ENCODE data around the gene JCAD.

JCAD gene

GRCh38 chr10:30045961-30046360 lies 13.4 kb downstream of the JCAD start:
- in situ Hi-C loops (cut with MboI; ENCODE audit: low sequenced_read_pairs), result no loop called here

- in situ Hi-C loops (cut with MboI; ENCODE audit: low sequenced_read_pairs), result no loop called here
These were observed 15.7 kb downstream of the JCAD start for GRCh38 chr10:30043476-30044270.

GRCh38 chr10:30042820-30043219 lies 16.6 kb downstream of the JCAD start:
- in situ Hi-C loops (cut with MboI; ENCODE audit: low sequenced_read_pairs), result no loop called here

- in situ Hi-C loops (cut with MboI; ENCODE audit: low sequenced_read_pairs), result no loop called here
These were observed 17.9 kb downstream of the JCAD start for GRCh38 chr10:30041196-30042105.

GRCh38 chr10:30040597-30040996 lies 18.8 kb downstream of the JCAD start:
- in situ Hi-C loops (cut with MboI; ENCODE audit: low sequenced_read_pairs), result no loop called here

GRCh38 chr10:30039988-30040387 lies 19.4 kb downstream of the JCAD start:
- in situ Hi-C loops (cut with MboI; ENCODE audit: low sequenced_read_pairs), result no loop called here

GRCh38 chr10:30039567-30039966 lies 19.8 kb downstream of the JCAD start:
- in situ Hi-C loops (cut with MboI; ENCODE audit: low sequenced_read_pairs), result no loop called here

- in situ Hi-C loops (cut with MboI; ENCODE audit: low sequenced_read_pairs), result no loop called here
These were observed 20.4 kb downstream of the JCAD start for GRCh38 chr10:30038781-30039536.

GRCh38 chr10:30037620-30038336 lies 21.6 kb downstream of the JCAD start:
- in situ Hi-C loops (cut with MboI; ENCODE audit: low sequenced_read_pairs), result no loop called here

GRCh38 chr10:30036811-30037210 lies 22.6 kb downstream of the JCAD start:
- in situ Hi-C loops (cut with MboI; ENCODE audit: low sequenced_read_pairs), result no loop called here

- in situ Hi-C loops (cut with MboI; ENCODE audit: low sequenced_read_pairs), result no loop called here
These were observed 23.0 kb downstream of the JCAD start for GRCh38 chr10:30036341-30036740.

GRCh38 chr10:30034433-30035137 lies 24.8 kb downstream of the JCAD start:
- in situ Hi-C loops (cut with MboI; ENCODE audit: low sequenced_read_pairs), result no loop called here

- in situ Hi-C loops (cut with MboI; ENCODE audit: low sequenced_read_pairs), result no loop called here
These were observed 27.3 kb downstream of the JCAD start for GRCh38 chr10:30032125-30032524.

- in situ Hi-C loops (cut with MboI; ENCODE audit: low sequenced_read_pairs), result no loop called here
These were observed 29.5 kb downstream of the JCAD start for GRCh38 chr10:30029872-30030256.

- in situ Hi-C loops (cut with MboI; ENCODE audit: low sequenced_read_pairs), result no loop called here
These were observed 30.1 kb downstream of the JCAD start for GRCh38 chr10:30029164-30029871.

- in situ Hi-C loops (cut with MboI; ENCODE audit: low sequenced_read_pairs), result no loop called here
These were observed 30.7 kb downstream of the JCAD start for GRCh38 chr10:30028738-30029030.

- in situ Hi-C loops (cut with MboI; ENCODE audit: low sequenced_read_pairs), result no loop called here
These were observed 31.2 kb downstream of the JCAD start for GRCh38 chr10:30028006-30028737.

GRCh38 chr10:30027057-30028005 lies 32.1 kb downstream of the JCAD start:
- in situ Hi-C loops (cut with MboI; ENCODE audit: low sequenced_read_pairs), result no loop called here
